Choroid plexus epithelial cell (primary cell): ENCODE results near the gene HRH3.

Experiments
- DNase-seq: peaks from one replicate; pipeline ENCODE4 v3.0.0-alpha.2; 2010; ENCODE audit warnings: low read depth
- H3K4me3 ChIP-seq: 2 replicates; pipeline ENCODE4 v1.5.1; 2011; ENCODE audit warnings: low read depth, mild to moderate bottlenecking, control low read depth, low read length, moderate library complexity
- TF ChIP-seq, protein P1 (sequence below): conservative IDR thresholded peaks from 2 replicates; pipeline ENCODE4 v1.5.1; 2011; ENCODE audit warnings: low read depth, mild to moderate bottlenecking, control low read depth, inconsistent platforms, low read length, moderate library complexity

The HRH3 gene

DNA sequence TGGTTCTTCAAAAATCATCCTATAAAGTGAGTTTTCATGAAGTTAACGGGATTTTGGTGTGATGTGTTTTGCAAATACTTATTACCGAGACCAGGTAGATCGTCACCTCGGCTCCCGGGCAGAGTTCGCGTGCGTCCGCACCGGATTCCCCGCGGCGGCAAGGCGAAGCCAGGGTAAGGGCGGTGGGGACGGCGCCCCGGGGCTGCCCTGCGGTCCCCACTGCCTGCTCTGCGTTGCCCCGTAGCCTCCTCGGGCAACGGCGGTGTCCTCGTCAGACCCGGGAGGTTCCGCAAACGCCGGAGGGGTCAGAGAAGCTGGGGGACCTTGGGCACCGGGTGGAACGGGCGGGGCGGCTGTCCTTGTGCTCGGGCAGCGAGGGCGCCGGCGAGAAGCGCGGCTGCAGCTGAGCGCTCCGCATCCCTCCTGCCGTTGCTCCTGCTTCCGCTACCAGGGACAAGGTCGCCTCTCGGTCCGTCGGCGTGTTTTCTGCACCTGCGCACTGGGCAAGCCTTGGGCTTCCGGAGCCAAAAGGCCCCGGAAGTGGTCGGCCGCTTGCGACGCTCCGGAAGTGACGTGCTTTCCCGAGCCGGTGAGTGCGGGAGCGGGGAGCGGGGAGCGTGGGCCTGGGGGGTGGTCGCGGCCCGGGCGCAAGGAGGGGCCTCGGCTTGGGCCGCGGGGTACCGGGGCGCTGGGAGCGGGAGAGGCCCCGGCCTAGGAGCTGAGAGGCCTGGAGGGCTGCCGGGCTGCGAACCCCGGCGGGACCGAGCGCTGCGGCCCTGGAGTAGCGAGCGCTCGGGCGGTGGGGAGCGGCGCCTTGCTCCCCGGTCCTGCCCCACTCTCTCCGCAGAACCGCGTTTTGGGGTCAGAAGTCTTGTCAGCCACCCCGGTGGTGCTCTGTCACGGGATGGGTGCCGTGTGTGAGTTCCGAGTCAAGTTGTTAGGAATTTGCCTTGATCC is 37.3 kb downstream of the HRH3 start, which contains the start of gene MTG2:
TSS of gene MTG2 (plus strand) at position 560 of the 957 bp plus-strand sequence. CDS start 10,393 bp downstream, outside the sequence.
- TF ChIP-seq, protein P1, sequence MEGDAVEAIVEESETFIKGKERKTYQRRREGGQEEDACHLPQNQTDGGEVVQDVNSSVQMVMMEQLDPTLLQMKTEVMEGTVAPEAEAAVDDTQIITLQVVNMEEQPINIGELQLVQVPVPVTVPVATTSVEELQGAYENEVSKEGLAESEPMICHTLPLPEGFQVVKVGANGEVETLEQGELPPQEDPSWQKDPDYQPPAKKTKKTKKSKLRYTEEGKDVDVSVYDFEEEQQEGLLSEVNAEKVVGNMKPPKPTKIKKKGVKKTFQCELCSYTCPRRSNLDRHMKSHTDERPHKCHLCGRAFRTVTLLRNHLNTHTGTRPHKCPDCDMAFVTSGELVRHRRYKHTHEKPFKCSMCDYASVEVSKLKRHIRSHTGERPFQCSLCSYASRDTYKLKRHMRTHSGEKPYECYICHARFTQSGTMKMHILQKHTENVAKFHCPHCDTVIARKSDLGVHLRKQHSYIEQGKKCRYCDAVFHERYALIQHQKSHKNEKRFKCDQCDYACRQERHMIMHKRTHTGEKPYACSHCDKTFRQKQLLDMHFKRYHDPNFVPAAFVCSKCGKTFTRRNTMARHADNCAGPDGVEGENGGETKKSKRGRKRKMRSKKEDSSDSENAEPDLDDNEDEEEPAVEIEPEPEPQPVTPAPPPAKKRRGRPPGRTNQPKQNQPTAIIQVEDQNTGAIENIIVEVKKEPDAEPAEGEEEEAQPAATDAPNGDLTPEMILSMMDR: no peak
- peak; percentile 95 for DNase-seq
- peak within 1 kb of the TSS; percentile 97 for H3K4me3 ChIP-seq

DNA sequence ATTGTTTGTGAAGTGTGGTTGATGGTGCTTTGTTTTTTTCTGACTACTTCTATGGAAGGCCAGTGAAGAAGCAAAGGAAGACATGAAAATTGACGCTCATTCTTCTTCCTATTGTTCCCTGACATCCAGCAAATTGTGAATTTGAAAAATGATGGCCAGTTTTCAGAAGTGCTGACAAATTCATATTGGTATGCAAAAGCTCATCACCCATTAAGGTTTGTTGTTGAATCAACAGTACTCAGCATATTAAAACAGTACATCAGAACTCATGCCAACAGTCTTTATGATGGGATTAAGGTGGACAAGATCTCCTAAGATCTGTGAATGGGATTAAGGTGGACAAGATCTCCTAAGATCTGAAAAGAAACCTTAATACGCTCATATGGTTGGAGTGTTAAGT is 38.3 kb downstream of the HRH3 start:
- TF ChIP-seq, protein P1: no peak
- H3K4me3 ChIP-seq: peak overlapping the region; percentile 97
- no peak for DNase-seq

DNA sequence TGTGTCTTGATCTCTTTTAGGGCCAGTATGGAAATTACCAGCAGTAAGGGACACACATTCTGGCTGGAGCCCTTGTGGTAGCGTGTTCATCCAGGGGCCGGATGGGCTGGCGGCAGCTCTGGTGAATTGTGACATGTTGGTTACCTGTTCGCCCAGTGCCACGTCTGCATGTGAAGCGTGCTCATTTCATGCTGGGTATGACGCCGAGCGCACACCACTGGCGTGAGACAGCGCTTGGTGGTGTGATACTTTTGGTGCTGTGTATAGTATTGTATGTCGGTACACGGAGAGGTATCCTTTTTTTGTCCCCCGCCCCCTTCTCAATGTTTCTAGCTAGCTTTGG is 40.9 kb downstream of the HRH3 start:
- TF ChIP-seq, protein P1: no peak
- DNase-seq: no peak
- no peak overlapping the region for H3K4me3 ChIP-seq

DNA sequence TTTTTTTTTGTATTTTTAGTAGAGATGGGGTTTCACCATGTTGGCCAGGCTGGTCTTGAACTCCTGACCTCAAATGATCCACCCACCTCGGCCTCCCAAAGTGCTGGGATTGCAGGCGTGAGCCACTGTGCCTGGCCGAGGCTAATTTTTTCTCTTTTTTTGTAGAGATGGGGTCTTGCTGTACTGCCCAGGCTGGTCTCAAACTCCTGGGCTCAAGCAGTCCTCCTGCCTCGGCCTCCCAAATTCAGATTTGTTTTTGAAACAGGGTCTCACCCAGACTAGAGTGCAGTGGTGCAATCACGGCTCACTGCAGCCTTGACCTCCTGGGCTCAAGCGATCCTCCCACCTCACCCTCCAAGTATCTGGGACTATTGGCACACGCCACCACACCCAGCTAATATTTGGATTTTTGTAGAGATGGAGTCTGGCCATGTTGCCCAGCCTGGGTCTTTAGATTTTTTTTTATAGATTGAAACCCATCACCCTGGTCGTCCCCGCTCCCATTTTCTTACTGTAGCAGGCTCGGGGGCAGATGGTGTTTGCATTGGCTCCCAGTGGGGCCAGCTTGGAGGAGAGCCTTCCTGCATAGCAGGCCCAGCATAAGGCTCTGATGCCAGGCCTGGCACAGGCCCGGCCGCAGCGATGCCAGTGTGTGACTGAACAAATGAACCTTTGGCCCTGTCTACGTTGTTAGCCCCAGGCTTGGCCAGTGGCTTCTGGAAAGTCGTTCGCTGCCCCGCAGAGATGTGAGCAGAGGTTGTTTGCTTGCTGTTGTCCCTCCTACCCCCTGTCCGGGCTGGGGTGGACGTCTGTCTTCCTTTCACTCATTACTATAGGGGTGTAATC is 41.5 kb downstream of the HRH3 start:
- no peak for DNase-seq
- no peak overlapping the region for H3K4me3 ChIP-seq
- TF ChIP-seq, protein P1: no peak

DNA sequence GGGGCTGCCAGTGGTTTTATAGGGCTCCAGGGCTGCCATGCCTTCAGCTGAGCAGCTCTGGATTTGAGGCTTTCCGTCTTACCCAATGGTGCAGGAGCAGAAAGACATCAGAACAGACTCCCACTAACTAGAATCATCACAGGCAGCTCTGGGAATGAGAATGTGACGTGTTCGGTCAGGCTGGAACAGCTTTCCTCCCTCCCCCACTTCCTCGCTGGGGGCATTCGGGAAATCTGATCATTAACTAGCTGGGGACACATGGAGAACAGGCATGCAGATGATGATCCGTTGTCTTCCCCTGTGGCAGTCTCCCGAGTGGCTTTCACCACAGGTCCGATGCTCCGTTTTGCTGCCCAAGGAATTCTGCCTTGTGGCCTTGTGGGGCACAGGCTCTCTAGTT is 42.8 kb downstream of the HRH3 start:
- H3K4me3 ChIP-seq: no peak overlapping the region
- TF ChIP-seq, protein P1: no peak
- no peak for DNase-seq

DNA sequence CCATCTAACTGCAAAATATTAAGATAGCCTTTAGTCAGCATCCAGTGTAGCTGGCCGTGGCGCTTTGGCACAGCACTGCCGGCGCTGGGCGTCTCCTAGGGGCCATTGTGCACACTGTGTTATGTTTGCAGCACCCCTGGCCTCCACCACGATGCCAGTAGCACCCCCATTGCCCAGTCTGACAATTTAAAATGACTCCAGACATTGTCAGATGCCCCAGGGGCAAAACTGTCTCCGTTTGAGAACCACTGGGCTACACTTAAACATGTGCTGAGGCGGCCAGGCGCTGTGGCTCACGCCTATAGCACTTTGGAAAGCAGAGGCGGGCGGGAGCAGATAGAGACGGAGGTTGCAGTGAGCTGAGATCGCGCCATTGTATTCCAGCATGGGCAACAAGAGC is 43.2 kb downstream of the HRH3 start:
- TF ChIP-seq, protein P1: no peak
- DNase-seq: no peak
- no peak overlapping the region for H3K4me3 ChIP-seq
